Fibroblast of skin of right quadriceps (primary cell): Measurements from ENCODE around the gene HELZ.
A peak's percentile ranks its signal among the peaks of the same experiment; 100 is the strongest.
"Not testable (repeated sequence)": the region's sequence is repeated elsewhere in the genome, so short reads cannot be mapped to it uniquely, and the experiment has no call there.

Source experiments
- DNase-seq: peaks from one replicate; pipeline ENCODE4 v3.0.0-alpha.2; 2013

HELZ gene

DNA sequence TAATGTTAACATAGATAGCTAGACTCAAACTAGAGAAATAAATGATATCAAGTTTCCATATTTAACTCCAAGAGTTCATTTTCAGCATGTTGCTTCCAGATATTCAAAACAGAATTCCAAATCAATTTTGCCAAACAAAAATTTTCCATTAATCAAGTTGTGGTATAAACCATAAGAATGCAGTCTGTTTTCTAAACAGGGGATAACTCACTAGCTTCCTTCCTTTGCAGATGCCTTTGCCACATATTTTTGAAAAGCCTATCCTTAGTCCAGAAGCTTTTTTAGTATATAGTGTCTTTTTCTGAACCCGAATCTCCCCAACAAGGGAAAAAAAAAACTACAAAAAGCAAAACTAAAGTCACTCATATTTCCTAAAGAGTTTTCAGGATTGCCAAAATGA, 61.5 kb downstream of the HELZ start:
- peak; percentile 3 for DNase-seq

DNA sequence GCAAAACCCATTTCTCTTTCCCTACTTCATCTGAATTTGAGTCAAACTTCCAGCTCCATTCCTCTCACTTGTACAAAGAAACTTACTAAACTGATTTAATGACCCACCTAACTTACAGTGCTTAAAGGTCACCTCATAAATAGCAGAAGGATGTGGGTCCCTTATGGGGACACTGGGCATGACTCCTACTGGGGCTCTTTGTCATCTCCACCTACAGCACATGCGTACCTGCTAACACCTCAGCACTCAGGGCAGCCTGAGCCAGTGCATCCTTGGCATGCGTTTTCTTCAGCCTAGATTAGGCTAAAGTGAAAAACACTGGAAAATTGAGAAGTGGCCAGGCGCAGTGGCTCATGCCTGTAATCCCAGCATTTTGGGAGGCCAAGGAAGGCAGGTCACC, 63.2 kb downstream of the HELZ start:
- no peak for DNase-seq

- peak; percentile 7 for DNase-seq
Observed at GRCh38 chr17:67180275-67180674, 64.7 kb downstream of the HELZ start.

DNA sequence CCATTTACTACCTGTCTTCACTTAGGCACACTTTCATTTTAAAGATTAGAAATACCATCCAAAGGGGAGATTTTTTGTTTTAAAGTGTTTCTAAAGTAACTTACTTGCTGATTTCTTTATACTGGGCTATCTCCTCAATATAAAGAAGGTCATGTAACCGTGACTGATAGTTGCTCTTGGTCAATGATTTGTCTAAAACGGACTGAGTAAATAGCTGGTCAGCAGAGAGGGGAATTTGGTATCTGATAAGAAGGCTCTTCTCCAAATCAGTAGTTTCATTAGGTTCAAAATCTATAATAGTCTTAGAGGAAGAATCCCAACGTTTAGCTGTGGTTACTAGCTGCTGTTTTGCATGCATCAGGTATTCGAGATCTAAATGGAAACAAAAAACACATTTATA, 66.4 kb downstream of the HELZ start:
- DNase-seq = no peak

DNA sequence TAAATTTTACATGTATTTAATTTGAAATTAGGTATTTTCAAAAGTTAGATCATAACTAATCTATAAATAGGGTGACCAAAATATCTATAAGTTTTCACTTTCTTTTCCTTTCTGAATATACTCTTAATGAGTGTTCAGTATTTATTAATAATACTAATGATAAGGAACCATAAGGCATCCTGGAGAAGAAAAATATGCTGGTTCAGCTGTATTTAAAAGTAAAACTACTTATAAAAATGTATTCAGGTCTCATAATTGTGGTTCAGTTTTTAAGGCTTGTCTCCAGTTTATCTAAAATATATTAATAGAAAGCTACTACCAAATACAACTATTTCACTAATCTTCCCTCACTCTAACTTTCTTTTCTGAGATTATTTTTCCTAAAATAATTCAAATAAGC, 67.3 kb downstream of the HELZ start:
- DNase-seq = no peak

DNA sequence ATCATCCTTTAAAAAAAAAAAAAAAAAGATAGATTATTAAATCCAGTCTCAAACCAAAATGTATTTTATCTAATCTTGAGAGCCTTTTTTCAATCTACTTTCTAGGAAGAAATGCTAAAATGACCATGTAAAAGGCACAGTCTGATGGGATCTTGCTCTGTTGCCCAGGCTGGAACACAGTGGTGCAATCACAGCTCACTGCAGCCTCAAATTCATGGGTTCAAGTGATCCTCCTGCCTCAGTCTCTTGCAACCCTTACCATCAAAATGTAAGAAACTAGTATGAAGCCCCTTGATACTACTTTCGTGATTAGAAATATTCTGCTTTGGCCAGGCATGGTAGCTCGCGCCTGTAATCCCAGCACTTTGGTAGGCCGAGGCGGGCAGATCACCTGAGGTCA, 70.8 kb downstream of the HELZ start:
- no peak for DNase-seq

DNA sequence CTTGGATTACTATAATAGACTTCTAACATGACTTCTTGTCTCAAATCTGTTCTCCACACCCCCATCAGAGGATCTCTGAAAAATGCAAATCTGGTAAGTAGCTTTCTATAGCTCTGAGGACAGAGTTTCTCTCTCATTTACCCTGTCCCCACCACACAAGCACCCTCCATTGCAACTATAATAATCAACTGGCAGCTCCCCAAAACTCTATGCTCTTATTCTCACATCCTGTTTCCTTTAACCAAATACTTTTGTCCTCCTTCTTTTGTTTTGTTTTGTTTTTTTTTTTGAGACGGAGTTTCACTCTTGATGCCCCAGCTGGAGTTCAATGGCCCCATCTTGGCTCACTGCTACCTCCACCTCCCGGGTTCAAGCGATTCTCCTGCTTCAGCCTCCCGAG, 73.4 kb downstream of the HELZ start:
- no peak for DNase-seq

DNA sequence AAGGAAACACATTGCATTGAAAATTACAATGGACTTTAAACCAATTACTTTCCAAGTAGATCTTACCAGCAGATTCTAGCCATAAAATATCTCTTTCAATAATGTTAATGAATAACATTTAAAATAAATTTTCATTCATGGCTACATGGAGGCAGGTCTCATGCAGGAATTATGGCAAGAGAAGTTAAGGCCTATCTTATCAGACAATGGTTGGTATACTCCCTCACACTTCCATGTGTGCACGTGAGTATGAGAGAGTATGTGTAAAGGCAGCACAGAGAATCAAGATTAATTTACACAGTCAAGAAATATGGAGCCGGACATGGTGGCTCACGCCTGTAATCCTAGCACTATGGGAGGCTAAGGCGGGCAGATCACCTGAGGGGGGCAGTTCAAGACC, 76.5 kb downstream of the HELZ start:
- DNase-seq = no peak

DNA sequence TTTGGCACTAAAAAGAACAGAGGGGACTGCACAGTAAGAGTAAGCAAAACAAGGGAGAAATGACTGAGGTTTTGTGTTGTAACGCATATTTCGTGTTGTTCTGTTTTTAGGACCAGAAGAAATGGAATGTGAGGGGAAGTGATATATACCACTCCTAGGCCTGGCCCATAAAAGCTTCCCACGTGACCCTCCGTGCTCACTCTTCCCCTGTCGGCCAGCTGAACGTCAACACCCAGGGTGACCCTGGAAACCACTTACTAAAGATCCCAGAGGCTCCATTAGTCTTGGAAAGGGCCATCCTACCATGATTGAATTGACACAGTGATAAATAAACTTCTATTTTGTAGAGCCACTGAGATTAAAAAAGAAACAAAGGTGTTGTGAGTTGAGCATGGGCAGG, 79.8 kb downstream of the HELZ start:
- DNase-seq = no peak

DNA sequence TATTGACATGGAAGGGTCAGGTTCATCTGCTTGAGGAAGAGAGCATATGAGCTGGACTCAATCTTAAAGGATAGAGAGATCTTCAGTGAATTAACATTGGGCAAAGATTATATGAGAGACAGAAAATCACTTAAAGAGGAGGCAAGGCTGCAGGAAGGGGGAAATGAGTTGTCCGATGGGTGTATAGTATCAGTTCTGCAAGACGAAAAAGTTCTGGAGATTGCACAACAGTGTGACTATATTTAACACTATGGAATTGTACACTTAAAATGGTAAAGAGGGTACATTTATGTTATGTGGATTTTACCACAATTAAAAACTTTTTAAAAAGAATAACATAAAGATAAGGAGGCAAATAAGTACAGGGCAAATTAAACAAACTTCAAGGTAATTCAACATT, 80.7 kb downstream of the HELZ start:
- no peak for DNase-seq

DNA sequence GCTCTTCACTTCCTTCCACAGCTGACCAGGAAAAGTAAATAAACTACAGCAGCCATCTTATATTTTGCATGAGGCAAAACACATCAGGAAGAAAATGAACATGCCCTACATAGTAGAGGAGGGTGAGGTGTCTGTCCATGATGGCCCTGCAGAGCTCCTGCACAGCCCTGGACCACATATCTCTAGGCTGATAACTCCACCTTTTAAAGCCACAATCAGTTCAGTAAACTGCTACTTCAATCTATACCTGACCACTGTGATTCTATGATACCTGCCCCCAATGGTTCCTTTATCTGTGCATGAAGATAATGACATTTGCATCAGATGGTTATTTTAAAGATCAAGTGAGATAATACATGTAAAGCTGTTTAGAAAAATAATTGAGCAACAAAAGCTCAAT, 82.2 kb downstream of the HELZ start:
- no peak for DNase-seq

GRCh38 chr17:67161573-67161972, 83.4 kb downstream of the HELZ start:
- no peak for DNase-seq

- DNase-seq = no peak
Observed at GRCh38 chr17:67160791-67161190, 84.2 kb downstream of the HELZ start.

GRCh38 chr17:67157732-67158639, 87.0 kb downstream of the HELZ start:
- peak; percentile 46 for DNase-seq

GRCh38 chr17:67156269-67157199, 88.5 kb downstream of the HELZ start:
- DNase-seq = peak; percentile 43

DNA sequence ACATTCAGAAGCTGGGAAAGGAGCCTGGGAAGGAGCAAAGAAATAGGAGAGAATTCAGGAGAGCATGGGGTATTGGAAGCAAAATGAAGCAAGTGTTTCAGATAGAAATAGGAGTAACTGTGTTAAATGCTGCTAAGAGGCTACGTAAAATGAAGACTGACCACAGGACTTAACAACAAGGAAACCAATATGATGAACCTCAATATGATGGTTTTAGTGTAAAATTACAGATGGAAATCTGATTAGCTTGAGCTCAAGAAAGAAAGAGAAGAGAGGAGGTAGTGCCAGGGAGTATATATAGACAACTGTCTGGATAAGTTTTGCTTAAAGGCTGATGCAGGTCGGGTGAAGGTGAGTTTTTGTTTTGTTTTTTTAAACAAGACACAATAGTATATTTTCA, 92.2 kb downstream of the HELZ start:
- DNase-seq = no peak

GRCh38 chr17:67151717-67152116, 93.3 kb downstream of the HELZ start:
- peak; percentile 56 for DNase-seq

- DNase-seq = no peak
Observed at GRCh38 chr17:67150826-67151225, 94.2 kb downstream of the HELZ start.

GRCh38 chr17:67148352-67148751, 96.6 kb downstream of the HELZ start:
- DNase-seq = no peak

DNA sequence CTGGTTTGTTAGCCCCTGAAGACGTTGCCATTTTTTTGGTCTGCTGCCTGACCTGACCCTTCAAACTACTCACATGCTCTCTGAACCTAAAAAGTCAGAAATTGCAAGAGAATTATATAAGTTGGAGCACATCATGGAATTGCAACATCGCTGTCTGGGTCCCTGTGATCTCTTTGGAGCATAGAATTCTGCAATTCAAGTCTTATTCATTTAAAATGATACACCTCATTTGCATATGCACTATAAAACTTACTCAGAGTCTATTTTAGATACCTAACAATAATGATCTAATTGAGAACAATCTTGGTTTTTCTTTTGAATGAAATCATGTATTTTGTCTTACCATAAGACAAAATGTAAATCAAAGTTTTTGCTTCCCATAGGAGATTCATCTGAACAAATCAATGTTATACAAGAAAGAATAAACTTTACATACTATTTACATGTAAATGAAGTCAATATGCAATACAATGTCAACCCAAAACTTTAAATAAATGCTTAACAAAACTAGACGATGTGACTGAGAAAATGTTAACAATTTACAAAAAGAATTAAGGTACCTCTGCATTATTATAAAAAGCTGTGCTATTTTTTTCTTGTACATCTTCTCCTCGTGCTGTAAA, 99.7 kb downstream of the HELZ start:
- no peak for DNase-seq

DNA sequence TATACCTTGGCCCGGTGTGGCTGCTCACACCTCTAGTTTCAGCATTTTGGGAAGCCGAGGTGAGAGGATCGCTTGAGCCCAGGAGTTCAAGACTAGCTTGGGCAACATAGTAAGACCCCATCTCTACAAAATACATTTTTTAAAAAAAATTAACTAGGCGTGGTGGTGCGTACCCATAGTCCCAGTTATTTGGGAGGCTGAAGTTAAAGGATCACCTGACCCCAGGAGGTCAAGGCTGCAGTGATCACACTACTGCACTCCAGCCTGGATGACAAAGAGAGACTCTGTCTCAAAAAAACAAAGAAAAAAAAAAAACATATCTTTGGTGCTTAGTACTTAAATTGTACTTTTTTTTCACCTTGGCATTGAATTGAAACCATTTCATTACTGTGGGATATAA, 101.7 kb downstream of the HELZ start:
- DNase-seq = no peak

DNA sequence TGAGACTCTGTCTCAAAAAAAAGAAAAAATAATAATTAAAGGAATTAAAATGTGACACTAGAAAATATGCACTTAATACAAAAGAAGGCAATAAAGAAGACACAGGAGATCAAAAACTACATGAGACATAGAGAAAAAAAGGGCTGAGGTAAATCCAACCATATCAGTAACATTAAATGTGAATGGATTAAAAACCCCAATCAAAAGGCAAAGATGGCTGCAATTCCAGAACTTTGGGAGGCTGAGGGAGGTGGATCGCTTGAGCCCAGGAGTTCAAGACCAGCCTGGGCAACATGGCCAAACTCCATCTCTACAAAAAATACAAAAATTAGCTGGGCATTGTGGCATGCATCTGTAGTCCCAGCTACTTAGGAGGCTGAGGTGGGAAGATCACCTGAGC, 103.0 kb downstream of the HELZ start:
- DNase-seq = not testable (repeated sequence)
